Neural progenitor cell (in vitro differentiated cells): Measurements from ENCODE around the gene RPL10A.

Source experiments
- EZH2 ChIP-seq: fragments of 200-600 bp; sonication (generic); IDR thresholded peaks from 2 replicates; pipeline ENCODE4 v1.6.1; 2017; ENCODE audit warnings: antibody characterized with exemption, mild to moderate bottlenecking, moderate library complexity
- EZH2phosphoT487 ChIP-seq: fragments of 200-600 bp; sonication (generic); IDR thresholded peaks from 2 replicates; pipeline ENCODE4 v1.6.1; 2017; ENCODE audit warnings: antibody characterized with exemption
- TF ChIP-seq, protein P1 (sequence below): fragments of 200-600 bp; sonication (generic); IDR thresholded peaks from 2 replicates; pipeline ENCODE4 v1.5.1; 2017; ENCODE audit warnings: antibody characterized with exemption, mild to moderate bottlenecking

GRCh38 chr6:35441642-35442041, 26.6 kb upstream of the RPL10A start:
- TF ChIP-seq, protein P1, sequence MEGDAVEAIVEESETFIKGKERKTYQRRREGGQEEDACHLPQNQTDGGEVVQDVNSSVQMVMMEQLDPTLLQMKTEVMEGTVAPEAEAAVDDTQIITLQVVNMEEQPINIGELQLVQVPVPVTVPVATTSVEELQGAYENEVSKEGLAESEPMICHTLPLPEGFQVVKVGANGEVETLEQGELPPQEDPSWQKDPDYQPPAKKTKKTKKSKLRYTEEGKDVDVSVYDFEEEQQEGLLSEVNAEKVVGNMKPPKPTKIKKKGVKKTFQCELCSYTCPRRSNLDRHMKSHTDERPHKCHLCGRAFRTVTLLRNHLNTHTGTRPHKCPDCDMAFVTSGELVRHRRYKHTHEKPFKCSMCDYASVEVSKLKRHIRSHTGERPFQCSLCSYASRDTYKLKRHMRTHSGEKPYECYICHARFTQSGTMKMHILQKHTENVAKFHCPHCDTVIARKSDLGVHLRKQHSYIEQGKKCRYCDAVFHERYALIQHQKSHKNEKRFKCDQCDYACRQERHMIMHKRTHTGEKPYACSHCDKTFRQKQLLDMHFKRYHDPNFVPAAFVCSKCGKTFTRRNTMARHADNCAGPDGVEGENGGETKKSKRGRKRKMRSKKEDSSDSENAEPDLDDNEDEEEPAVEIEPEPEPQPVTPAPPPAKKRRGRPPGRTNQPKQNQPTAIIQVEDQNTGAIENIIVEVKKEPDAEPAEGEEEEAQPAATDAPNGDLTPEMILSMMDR = no peak
- TF ChIP-seq EZH2 = no peak
- TF ChIP-seq EZH2phosphoT487 = no peak
